ENCODE results near the gene RSPO1. TPM values are rescaled to one million over a fixed set of nuclear protein-coding genes. Genes with fewer than 3 reads are reported as not detected.

RSPO1 gene
- total and polyA plus RNA-seq, 2 of the 13 experiments (the other 11 are each of a cell fraction or from before 2014, with no cell fraction given): not detected

DNA sequence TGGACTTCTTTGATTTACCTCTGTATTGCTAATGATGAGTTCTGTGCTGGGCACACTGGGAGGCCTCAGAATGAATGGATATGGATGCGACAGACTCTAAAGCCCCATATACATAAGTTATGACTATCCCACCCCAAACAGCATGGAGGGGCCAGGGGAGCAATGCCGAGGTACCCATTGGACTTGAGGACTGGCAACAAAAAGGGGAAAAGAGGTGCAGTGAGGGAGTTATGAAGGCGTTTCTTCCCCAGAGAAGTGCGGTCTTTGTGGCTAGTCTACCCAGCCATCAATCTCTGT, 42.4 kb upstream of the RSPO1 start:
- H3K9me3 ChIP-seq (ENCODE audit: low read length): no peaks in the 10 kb centered on the region
- ATAC-seq: no peak
- H4K20me1 ChIP-seq (ENCODE audit: insufficient read depth, low read length): no peaks in the 10 kb centered on the region
- no peak overlapping the region for H2AFZ ChIP-seq (ENCODE audit: low read length)
- H3K9ac ChIP-seq (ENCODE audit: insufficient read depth, low read depth, low read length): no peak overlapping the region
- no TSS peak for BruUV-seq (replicated peaks)
- no peak overlapping the region for H3K4me2 ChIP-seq (ENCODE audit: low read depth, low read length)
- in situ Hi-C loops (cut with HindIII; ENCODE audit: extremely low pct_ligation_motif_present, low pct_unique_long_range_greater_than_20kb): loop anchor here (5.0 kb wide), 1 partner anchor 70 kb away; no protein-coding TSS in a partner anchor
- no peak overlapping the region for H3K27ac ChIP-seq (ENCODE audit: extremely low read length, insufficient read depth, low read length)
- peaks cover 3 to 47% of the 10 kb centered on the region in 2 experiments; a peak in 3 of 5 replicates for H3K27me3 ChIP-seq (ENCODE audit: control insufficient read depth in 1 of 2, insufficient read depth in 2 of 2, low read length in 2 of 2)
- intact Hi-C loops (cut with micrococcal nuclease; ENCODE audit: unreplicated experiment): no loop called here
- DNase-seq (ENCODE audit: low spot score): no peak
- no peaks in the 10 kb centered on the region; a peak in 1 of 5 replicates for H3K36me3 ChIP-seq (replicated peaks in 1 of 2; ENCODE audit: control insufficient read depth in 1 of 2, insufficient read depth in 2 of 2, low read length in 2 of 2)
- no peak for TF ChIP-seq ZNF569 (CRISPR knock-in tag; IDR thresholded peaks at IDR 0.05; ENCODE audit: borderline replicate concordance)
- no peak for TF ChIP-seq KLF11 (CRISPR knock-in tag; IDR thresholded peaks at IDR 0.05)
- TF ChIP-seq SRF (IDR thresholded peaks at IDR 0.05; ENCODE audit: low read depth, low read length): no peak
- TF ChIP-seq MAFG (CRISPR knock-in tag; IDR thresholded peaks at IDR 0.05): no peak
- ChIA-PET CTCF (ENCODE audit: low intra/inter-chr PET ratio, low total read pairs) (no interaction called here), POLR2A (no interaction called here)
- no peak for FAIRE-seq
- no peak overlapping the region for H3K4me3 ChIP-seq (replicated peaks in 1 of 3; ENCODE audit: insufficient read depth in 1 of 3, low read depth in 2 of 3, low read length in 3 of 3)
- no peaks in the 10 kb centered on the region for H3K79me2 ChIP-seq (ENCODE audit: insufficient read depth, low read length)
- peaks cover 8% of the 10 kb centered on the region for H3K4me1 ChIP-seq (ENCODE audit: insufficient read depth, low read length)
- WGBS (ENCODE audit: low lambda C conversion rate): 36% methylated on average over 4 of the region's 4 CpGs

DNA sequence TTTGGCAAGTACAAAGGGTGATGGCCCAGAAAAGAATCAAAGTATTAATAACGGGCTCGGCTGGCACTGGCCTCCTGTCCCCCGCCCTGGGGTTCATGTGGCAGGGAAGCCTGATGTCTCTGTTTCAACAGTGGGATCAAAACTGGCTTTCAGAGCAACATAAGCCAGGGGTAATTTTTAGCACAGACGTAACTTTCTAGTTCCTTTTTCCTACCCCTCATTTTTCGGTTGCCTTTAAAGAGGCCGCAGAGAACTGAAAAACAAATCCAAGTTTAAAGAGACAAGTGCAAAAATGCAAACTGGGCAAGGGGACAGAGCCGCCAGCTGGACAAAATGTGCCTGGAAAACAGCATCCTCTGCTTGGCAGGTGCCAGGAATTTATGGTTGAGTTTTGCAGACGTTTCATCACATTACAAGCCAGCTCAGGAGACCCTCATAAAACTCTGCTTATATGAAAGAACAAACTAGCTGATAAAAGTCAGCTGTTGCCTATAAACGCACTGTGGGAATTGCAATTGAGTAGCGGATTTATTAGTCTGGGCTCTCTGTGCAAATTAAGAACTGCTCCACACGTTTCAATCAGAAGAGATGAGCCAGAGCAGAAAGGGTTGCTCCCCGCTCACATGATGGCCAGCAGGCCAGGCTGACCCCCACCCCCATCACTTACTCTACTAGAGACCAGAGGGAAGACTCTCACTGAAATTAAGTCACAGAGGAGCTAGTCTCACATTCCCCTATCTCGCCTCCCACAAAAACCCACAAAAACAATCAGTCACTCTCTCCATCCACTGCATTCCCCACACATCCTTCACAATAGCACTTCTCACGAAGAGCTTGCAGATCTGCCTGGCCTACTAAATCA, 41.8 kb upstream of the RSPO1 start:
- ATAC-seq (no peak), DNase-seq (ENCODE audit: low spot score) (no peak), FAIRE-seq (no peak)
- Histone ChIP-seq H3K27ac (ENCODE audit: extremely low read length, insufficient read depth, low read length) (no peak overlapping the region), H3K4me3 (replicated peaks in 1 of 3; ENCODE audit: insufficient read depth in 1 of 3, low read depth in 2 of 3, low read length in 3 of 3) (no peak overlapping the region), H3K4me1 (ENCODE audit: insufficient read depth, low read length) (peaks cover 8% of the 10 kb centered on the region), H3K27me3 (ENCODE audit: control insufficient read depth in 1 of 2, insufficient read depth in 2 of 2, low read length in 2 of 2) (peaks cover 3 to 48% of the 10 kb centered on the region in 2 experiments; a peak in 3 of 5 replicates), H4K20me1 (ENCODE audit: insufficient read depth, low read length) (no peaks in the 10 kb centered on the region), H2AFZ (ENCODE audit: low read length) (no peak overlapping the region), H3K4me2 (ENCODE audit: low read depth, low read length) (no peak overlapping the region), H3K36me3 (replicated peaks in 1 of 2; ENCODE audit: control insufficient read depth in 1 of 2, insufficient read depth in 2 of 2, low read length in 2 of 2) (no peaks in the 10 kb centered on the region; a peak in 1 of 5 replicates), H3K9ac (ENCODE audit: insufficient read depth, low read depth, low read length) (no peak overlapping the region), H3K79me2 (ENCODE audit: insufficient read depth, low read length) (no peaks in the 10 kb centered on the region), H3K9me3 (ENCODE audit: low read length) (no peaks in the 10 kb centered on the region)
- in situ Hi-C loops (cut with HindIII; ENCODE audit: extremely low pct_ligation_motif_present, low pct_unique_long_range_greater_than_20kb): loop anchor here (5.0 kb wide), 1 partner anchor 69 kb away; no protein-coding TSS in a partner anchor
- intact Hi-C loops (cut with micrococcal nuclease; ENCODE audit: unreplicated experiment): no loop called here
- WGBS (ENCODE audit: low lambda C conversion rate): 20% methylated on average over 11 of the region's 14 CpGs
- BruUV-seq (replicated peaks): no TSS peak
- ChIA-PET CTCF (ENCODE audit: low intra/inter-chr PET ratio, low total read pairs) (no interaction called here), POLR2A (no interaction called here)
- TF ChIP-seq ZFP41 (CRISPR knock-in tag; IDR thresholded peaks at IDR 0.05; ENCODE audit: borderline replicate concordance) (no peak), MTF1 (CRISPR knock-in tag; IDR thresholded peaks at IDR 0.05) (no peak), ZNF260 (CRISPR knock-in tag; IDR thresholded peaks at IDR 0.05; ENCODE audit: borderline replicate concordance, low read depth) (no peak), ZNF7 (CRISPR knock-in tag; IDR thresholded peaks at IDR 0.05) (no peak), ZNF264 (CRISPR knock-in tag; IDR thresholded peaks at IDR 0.05) (no peak), ZNF572 (CRISPR knock-in tag; IDR thresholded peaks at IDR 0.05) (no peak)
- TF ChIP-seq, protein P1, sequence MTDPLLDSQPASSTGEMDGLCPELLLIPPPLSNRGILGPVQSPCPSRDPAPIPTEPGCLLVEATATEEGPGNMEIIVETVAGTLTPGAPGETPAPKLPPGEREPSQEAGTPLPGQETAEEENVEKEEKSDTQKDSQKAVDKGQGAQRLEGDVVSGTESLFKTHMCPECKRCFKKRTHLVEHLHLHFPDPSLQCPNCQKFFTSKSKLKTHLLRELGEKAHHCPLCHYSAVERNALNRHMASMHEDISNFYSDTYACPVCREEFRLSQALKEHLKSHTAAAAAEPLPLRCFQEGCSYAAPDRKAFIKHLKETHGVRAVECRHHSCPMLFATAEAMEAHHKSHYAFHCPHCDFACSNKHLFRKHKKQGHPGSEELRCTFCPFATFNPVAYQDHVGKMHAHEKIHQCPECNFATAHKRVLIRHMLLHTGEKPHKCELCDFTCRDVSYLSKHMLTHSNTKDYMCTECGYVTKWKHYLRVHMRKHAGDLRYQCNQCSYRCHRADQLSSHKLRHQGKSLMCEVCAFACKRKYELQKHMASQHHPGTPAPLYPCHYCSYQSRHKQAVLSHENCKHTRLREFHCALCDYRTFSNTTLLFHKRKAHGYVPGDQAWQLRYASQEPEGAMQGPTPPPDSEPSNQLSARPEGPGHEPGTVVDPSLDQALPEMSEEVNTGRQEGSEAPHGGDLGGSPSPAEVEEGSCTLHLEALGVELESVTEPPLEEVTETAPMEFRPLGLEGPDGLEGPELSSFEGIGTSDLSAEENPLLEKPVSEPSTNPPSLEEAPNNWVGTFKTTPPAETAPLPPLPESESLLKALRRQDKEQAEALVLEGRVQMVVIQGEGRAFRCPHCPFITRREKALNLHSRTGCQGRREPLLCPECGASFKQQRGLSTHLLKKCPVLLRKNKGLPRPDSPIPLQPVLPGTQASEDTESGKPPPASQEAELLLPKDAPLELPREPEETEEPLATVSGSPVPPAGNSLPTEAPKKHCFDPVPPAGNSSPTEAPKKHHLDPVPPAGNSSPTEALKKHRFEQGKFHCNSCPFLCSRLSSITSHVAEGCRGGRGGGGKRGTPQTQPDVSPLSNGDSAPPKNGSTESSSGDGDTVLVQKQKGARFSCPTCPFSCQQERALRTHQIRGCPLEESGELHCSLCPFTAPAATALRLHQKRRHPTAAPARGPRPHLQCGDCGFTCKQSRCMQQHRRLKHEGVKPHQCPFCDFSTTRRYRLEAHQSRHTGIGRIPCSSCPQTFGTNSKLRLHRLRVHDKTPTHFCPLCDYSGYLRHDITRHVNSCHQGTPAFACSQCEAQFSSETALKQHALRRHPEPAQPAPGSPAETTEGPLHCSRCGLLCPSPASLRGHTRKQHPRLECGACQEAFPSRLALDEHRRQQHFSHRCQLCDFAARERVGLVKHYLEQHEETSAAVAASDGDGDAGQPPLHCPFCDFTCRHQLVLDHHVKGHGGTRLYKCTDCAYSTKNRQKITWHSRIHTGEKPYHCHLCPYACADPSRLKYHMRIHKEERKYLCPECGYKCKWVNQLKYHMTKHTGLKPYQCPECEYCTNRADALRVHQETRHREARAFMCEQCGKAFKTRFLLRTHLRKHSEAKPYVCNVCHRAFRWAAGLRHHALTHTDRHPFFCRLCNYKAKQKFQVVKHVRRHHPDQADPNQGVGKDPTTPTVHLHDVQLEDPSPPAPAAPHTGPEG (CRISPR knock-in tag; IDR thresholded peaks at IDR 0.05): no peak
